Glutamatergic neuron (in vitro differentiated cells): ENCODE data around the gene MYL5. TPM values are rescaled to one million over a fixed set of nuclear protein-coding genes. Genes with fewer than 3 reads are reported as not detected.
A peak's percentile ranks its signal among the peaks of the same experiment; 100 is the strongest.

Experiments used
- DNase-seq: peaks from one replicate; pipeline ENCODE4 v3.0.0; 2022
- H3K27ac Mint-ChIP-seq: one replicate; pipeline ENCODE4 v1.8.0; 2020; ENCODE audit warnings: mild to moderate bottlenecking, mixed read lengths, inconsistent platforms; ENCODE audit not compliant: unreplicated experiment
- H3K27me3 Mint-ChIP-seq: one replicate; pipeline ENCODE4 v1.8.0; 2020; ENCODE audit warnings: mild to moderate bottlenecking, moderate library complexity, mixed read lengths, inconsistent platforms; ENCODE audit not compliant: unreplicated experiment
- H3K36me3 Mint-ChIP-seq: one replicate; pipeline ENCODE4 v1.8.0; 2020; ENCODE audit warnings: mild to moderate bottlenecking, mixed read lengths, inconsistent platforms; ENCODE audit not compliant: unreplicated experiment
- H3K4me1 Mint-ChIP-seq: one replicate; pipeline ENCODE4 v1.8.0; 2020; ENCODE audit warnings: mild to moderate bottlenecking, low read depth, mixed read lengths, inconsistent platforms; ENCODE audit not compliant: unreplicated experiment
- H3K4me3 Mint-ChIP-seq: one replicate; pipeline ENCODE4 v1.8.0; 2020; ENCODE audit warnings: mild to moderate bottlenecking, mixed read lengths, inconsistent platforms; ENCODE audit not compliant: unreplicated experiment
- H3K9me3 Mint-ChIP-seq: one replicate; pipeline ENCODE4 v1.8.0; 2020; ENCODE audit warnings: mild to moderate bottlenecking, moderate library complexity, mixed read lengths, inconsistent platforms; ENCODE audit not compliant: unreplicated experiment
- total RNA-seq: library from RNA; stranded (reverse); fragmentation: NEBNext Ultra II Directional; extraction: Animal tissue kit (Norgen Biotek cat#: 25700); gene quantifications from one replicate; pipeline ENCODE4 v1.2.1, GENCODE V29; 2021; ENCODE audit not compliant: unreplicated experiment
- TF ChIP-seq, protein P1 (sequence below): fragments of 200-600 bp; sonication (generic); IDR thresholded peaks from one replicate; pipeline ENCODE4 v1.5.0; 2021; ENCODE audit not compliant: partially characterized antibody, unreplicated experiment

Gene MYL5
- total RNA-seq, 1 donor from 2014 or later, result 13.6 TPM

DNA sequence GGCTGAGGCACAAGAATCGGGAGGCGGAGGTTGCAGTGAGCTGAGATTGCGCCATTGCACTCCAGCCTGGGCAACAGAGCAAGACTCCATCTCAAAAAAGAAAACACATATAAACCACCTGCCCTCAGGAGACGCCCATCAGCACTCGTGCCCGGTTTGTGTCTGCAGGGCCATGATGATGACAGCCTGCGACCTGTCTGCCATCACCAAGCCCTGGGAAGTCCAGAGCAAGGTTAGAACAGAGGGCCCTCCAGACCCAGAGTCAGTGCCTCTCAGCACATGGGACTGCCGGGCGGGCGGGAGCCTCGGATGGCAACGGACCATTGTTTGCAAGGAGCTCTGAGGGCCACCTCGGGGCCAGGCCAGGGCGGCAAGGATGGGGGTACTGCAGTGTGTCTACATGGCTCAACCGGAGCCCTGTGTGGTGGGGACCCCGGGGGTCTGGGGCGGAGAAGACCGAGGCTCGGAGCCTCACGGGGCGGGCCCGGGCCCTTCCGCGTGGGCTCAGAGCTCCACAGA is 9.6 kb upstream of the MYL5 start:
- H3K4me1 Mint-ChIP-seq, result no peaks in the 10 kb centered on the region
- TF ChIP-seq, protein P1, sequence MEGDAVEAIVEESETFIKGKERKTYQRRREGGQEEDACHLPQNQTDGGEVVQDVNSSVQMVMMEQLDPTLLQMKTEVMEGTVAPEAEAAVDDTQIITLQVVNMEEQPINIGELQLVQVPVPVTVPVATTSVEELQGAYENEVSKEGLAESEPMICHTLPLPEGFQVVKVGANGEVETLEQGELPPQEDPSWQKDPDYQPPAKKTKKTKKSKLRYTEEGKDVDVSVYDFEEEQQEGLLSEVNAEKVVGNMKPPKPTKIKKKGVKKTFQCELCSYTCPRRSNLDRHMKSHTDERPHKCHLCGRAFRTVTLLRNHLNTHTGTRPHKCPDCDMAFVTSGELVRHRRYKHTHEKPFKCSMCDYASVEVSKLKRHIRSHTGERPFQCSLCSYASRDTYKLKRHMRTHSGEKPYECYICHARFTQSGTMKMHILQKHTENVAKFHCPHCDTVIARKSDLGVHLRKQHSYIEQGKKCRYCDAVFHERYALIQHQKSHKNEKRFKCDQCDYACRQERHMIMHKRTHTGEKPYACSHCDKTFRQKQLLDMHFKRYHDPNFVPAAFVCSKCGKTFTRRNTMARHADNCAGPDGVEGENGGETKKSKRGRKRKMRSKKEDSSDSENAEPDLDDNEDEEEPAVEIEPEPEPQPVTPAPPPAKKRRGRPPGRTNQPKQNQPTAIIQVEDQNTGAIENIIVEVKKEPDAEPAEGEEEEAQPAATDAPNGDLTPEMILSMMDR, result no peak
- H3K27me3 Mint-ChIP-seq, result peaks cover 12% of the 10 kb centered on the region
- H3K4me3 Mint-ChIP-seq, result peak overlapping the region; percentile 59
- peaks cover 6% of the 10 kb centered on the region for H3K36me3 Mint-ChIP-seq
- H3K9me3 Mint-ChIP-seq, result peaks cover 4% of the 10 kb centered on the region
- no peak overlapping the region for H3K27ac Mint-ChIP-seq
- peak; percentile 14 for DNase-seq

DNA sequence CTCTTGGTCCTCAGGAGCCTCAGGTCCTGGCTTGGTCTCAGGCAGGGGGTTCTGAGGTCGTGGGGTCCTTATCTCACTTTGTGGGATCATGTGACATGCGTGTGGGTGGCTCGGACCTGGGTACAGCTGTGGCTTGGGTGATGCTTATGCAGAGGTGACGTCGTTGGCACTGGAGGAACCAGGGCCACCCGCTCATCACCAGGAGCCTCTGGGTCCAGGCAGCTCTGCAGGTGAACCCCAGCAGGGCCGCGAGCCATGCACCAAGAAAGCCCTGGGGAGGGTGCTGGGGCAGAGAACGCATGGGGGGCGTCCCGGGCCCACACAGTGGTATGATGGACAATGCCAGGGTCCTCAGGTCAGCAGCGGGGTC is 9.0 kb upstream of the MYL5 start:
- peaks cover 6% of the 10 kb centered on the region for H3K36me3 Mint-ChIP-seq
- peaks cover 4% of the 10 kb centered on the region for H3K9me3 Mint-ChIP-seq
- no peaks in the 10 kb centered on the region for H3K4me1 Mint-ChIP-seq
- no peak overlapping the region for H3K4me3 Mint-ChIP-seq
- no peak for DNase-seq
- H3K27ac Mint-ChIP-seq, result no peak overlapping the region
- TF ChIP-seq, protein P1, result no peak
- H3K27me3 Mint-ChIP-seq, result peaks cover 12% of the 10 kb centered on the region

DNA sequence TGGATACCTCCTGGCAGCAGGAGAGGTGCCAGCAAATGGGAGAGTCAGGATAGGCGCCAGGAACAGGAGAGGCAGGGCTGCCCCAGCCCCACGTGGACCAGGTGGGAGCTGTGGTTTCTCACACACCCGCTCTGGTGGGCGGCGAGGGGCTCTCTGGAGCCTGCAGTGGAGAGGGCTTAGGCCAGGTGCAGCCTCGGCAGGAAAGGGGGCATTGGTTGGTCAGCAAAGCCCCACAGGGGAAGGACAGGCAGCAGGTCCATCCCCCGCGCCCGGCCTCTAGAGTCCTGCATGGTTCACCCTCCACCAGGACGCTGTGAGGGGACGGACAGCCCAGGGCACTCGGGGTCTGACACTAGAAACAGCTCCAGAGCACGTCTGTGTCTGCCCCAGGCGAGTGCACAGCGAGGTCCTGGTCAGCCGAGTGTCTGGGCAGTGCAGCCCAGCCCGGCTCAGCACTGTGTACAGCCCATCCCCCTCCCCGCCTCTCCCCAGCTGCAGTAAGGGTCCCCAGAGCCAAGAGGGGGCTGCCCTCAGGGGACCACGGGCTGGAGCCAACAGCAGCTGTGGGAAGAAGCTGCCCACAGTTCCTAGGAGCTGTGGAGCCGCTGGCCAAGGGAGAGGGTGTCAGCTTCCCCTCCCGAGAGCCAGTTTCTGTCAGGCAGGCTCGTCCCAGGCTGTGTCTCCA is 8.4 kb upstream of the MYL5 start:
- Mint-ChIP-seq H3K27me3 (peaks cover 10% of the 10 kb centered on the region), H3K4me1 (no peaks in the 10 kb centered on the region), H3K9me3 (peaks cover 3% of the 10 kb centered on the region), H3K27ac (no peak overlapping the region), H3K36me3 (peaks cover 2% of the 10 kb centered on the region), H3K4me3 (no peak overlapping the region)
- TF ChIP-seq, protein P1, result no peak
- DNase-seq, result peak; percentile 24

DNA sequence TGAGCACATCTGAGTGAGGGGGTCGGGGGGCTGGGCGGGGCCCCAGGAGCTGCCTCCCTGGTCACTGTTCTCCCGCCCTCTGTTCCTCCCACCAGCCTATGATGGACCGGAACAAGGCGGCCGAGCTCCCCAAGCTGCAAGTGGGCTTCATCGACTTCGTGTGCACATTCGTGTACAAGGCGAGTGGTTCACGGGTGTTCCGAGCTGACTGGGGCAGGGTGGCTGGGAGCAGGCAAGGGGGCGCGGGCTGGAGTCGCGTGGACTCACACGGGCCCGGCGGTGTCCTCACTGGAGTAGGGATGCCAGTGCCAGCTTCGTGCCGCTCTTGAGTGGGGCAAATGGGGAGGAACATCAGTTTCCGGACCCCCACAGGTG is 7.9 kb upstream of the MYL5 start:
- TF ChIP-seq, protein P1, result no peak
- Mint-ChIP-seq H3K27ac (no peak overlapping the region), H3K9me3 (peaks cover 1% of the 10 kb centered on the region), H3K4me3 (no peak overlapping the region), H3K36me3 (no peaks in the 10 kb centered on the region), H3K27me3 (peaks cover 8% of the 10 kb centered on the region), H3K4me1 (no peaks in the 10 kb centered on the region)
- no peak for DNase-seq

DNA sequence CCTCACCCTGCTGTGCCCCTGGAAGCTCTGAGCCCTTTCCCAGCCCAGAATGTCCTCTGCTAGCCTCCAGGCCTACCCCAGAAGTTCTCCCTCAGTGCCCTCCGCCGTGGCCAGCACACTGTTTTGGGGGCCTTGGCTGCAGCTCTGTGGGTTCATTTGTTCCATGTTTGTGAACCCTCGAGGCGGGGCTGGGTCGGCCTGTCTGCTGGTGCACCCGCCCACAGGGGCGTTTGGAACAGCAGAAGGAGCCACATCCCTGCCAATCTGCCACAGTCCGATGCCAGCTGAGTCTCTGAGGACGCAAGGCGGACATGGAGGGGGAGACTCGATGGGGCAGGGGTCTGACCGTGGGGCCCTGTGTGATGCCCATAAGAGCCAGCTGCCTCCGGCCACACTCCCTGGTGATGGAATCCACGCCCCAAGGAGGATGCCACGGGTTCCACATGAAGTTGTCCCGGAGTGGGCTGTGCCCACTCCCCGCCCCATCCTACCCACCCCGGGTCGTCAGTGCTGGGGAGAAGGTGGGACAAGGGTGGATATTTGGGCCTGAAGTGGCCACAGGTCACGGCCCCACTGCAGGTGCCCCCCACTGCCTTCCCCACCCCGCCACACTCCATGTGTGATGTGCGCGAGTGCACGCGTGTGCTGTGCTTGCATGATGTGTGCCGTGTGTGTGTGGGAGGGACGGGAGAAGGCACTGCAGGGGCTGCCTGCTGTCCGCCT is 7.4 kb upstream of the MYL5 start:
- TF ChIP-seq, protein P1, result no peak
- peak; percentile 7 for DNase-seq
- Mint-ChIP-seq H3K27me3 (peaks cover 8% of the 10 kb centered on the region), H3K27ac (no peak overlapping the region), H3K36me3 (no peaks in the 10 kb centered on the region), H3K4me3 (no peak overlapping the region), H3K9me3 (peaks cover 1% of the 10 kb centered on the region), H3K4me1 (no peaks in the 10 kb centered on the region)
